ENCODE measurements around the gene GAS2L2.

The GAS2L2 gene

GRCh38 chr17:35747540-35748017 is 5.5 kb downstream of the GAS2L2 start:
- peak; percentile 91 for DNase-seq (ENCODE audit: low read depth)
- TF ChIP-seq CTCF (conservative IDR thresholded peaks at IDR 0.05; ENCODE audit: low read depth, low read length) = peak; percentile 91
- H3K4me3 ChIP-seq (ENCODE audit: low read depth, low read length) = no peak overlapping the region

- no peak for TF ChIP-seq CTCF (conservative IDR thresholded peaks at IDR 0.05; ENCODE audit: low read depth, low read length)
- DNase-seq (ENCODE audit: low read depth) = no peak
These were observed 7.2 kb downstream of the GAS2L2 start for GRCh38 chr17:35745749-35746320.

GRCh38 chr17:35745246-35745645 is 7.8 kb downstream of the GAS2L2 start:
- DNase-seq (ENCODE audit: low read depth) = no peak
- H3K4me3 ChIP-seq (ENCODE audit: low read depth, low read length) = no peak overlapping the region
- TF ChIP-seq CTCF (conservative IDR thresholded peaks at IDR 0.05; ENCODE audit: low read depth, low read length) = no peak

More at GRCh38 chr17:35745749-35746320, 7.2 kb downstream of the GAS2L2 start:
- no peak overlapping the region for H3K4me3 ChIP-seq (ENCODE audit: low read depth, low read length)

- no peak for TF ChIP-seq CTCF (conservative IDR thresholded peaks at IDR 0.05; ENCODE audit: low read depth, low read length)
- no peak for DNase-seq (ENCODE audit: low read depth)
- no peak overlapping the region for H3K4me3 ChIP-seq (ENCODE audit: low read depth, low read length)
These were observed 8.2 kb downstream of the GAS2L2 start for GRCh38 chr17:35744830-35745229.

- no peak overlapping the region for H3K4me3 ChIP-seq (ENCODE audit: low read depth, low read length)
- TF ChIP-seq CTCF (conservative IDR thresholded peaks at IDR 0.05; ENCODE audit: low read depth, low read length) = no peak
- DNase-seq (ENCODE audit: low read depth) = peak; percentile 57
These were observed 9.3 kb downstream of the GAS2L2 start for GRCh38 chr17:35743626-35744328.

- H3K4me3 ChIP-seq (ENCODE audit: low read depth, low read length) = no peak overlapping the region
- TF ChIP-seq CTCF (conservative IDR thresholded peaks at IDR 0.05; ENCODE audit: low read depth, low read length) = no peak
- no peak for DNase-seq (ENCODE audit: low read depth)
These were observed 10.1 kb downstream of the GAS2L2 start for GRCh38 chr17:35742896-35743477.

Measured in choroid plexus epithelial cell (primary cell).